Kidney (tissue), 14 donors: ENCODE measurements around the gene SPTBN4. TPM values are rescaled to one million over a fixed set of nuclear protein-coding genes. Genes with fewer than 3 reads are reported as not detected.
A peak's percentile ranks its signal among the peaks of the same experiment; 100 is the strongest.

Experiments
- DNase-seq, 5 donors: peaks; one replicate each; pipeline ENCODE4 v3.0.0-alpha.2; 2013 to 2020
- FAIRE-seq: peaks from 2 replicates; lab custom pipeline; 2012; peaks lifted over from hg19 to GRCh38; lab: Jason Lieb, UNC
- H3K27ac ChIP-seq, 2 donors: one replicate each; pipeline ENCODE4 v1.7.0; 2013; ENCODE audit warnings: low read depth in 2 of 2, low read length in 2 of 2, inconsistent platforms in 1 of 2
- H3K27me3 ChIP-seq: one replicate; pipeline ENCODE4 v1.7.1; 2013; ENCODE audit warnings: low read length, inconsistent platforms; ENCODE audit not compliant: control insufficient read depth, insufficient read depth
- H3K36me3 ChIP-seq, 3 donors: one replicate each; pipeline versions ENCODE4 v1.7.0 to v1.7.1; 2013; ENCODE audit warnings: low read length in 3 of 3, control low read depth in 1 of 3, inconsistent platforms in 1 of 3; ENCODE audit not compliant: insufficient read depth in 3 of 3, control insufficient read depth in 2 of 3
- H3K4me1 ChIP-seq, 3 donors: one replicate each; pipeline versions ENCODE4 v1.7.0 to v1.7.1; 2013; ENCODE audit warnings: low read length in 3 of 3, inconsistent platforms in 1 of 3, low read depth in 1 of 3; ENCODE audit not compliant: control insufficient read depth in 2 of 3, insufficient read depth in 2 of 3
- H3K4me3 ChIP-seq, 3 donors: one replicate each; pipeline versions ENCODE4 v1.7.0 to v1.8.1; 2013; ENCODE audit warnings: low read length in 3 of 3, control low read depth in 1 of 3, inconsistent platforms in 1 of 3
- H3K9ac ChIP-seq, 3 donors: one replicate each; pipeline versions ENCODE4 v1.7.0 to v1.7.1; 2013; ENCODE audit warnings: low read length in 3 of 3, control low read depth in 1 of 3, inconsistent platforms in 1 of 3
- H3K9me3 ChIP-seq, 3 donors: one replicate each; pipeline versions ENCODE4 v1.7.0 to v1.7.1; 2013; ENCODE audit warnings: low read length in 3 of 3, control low read depth in 1 of 3, inconsistent platforms in 1 of 3; ENCODE audit not compliant: control insufficient read depth in 2 of 3, insufficient read depth in 1 of 3
- CTCF ChIP-seq: IDR thresholded peaks from 3 replicates; pipeline ENCODE4 v1.5.1; 2012; ENCODE audit warnings: mild to moderate bottlenecking, moderate library complexity, borderline replicate concordance; ENCODE audit not compliant: insufficient read depth; ENCODE audit errors: extremely low read depth
- intact Hi-C: fragments of 100-400 bp; cut with DNase I; formaldehyde crosslinking; loops from one replicate; pipeline ENCODE4 v1.11.1; 2022
- polyA plus RNA-seq: library from polyadenylated mRNA; stranded (reverse); fragments of 350-450 nt; fragmentation: Illumina TruSeq; extraction: RNeasy Lipid Tissue Mini Kit (QIAGEN cat#74804); gene quantifications from one replicate; pipeline ENCODE4 v1.2.3, GENCODE V29; 2014; ENCODE audit warnings: low read depth, low replicate concordance; ENCODE audit not compliant: insufficient read depth
- total RNA-seq: library from RNA; stranded (reverse); fragmentation: NEBNext Ultra II Directional; extraction: Animal tissue kit (Norgen Biotek cat#: 25700); gene quantifications from one replicate; pipeline ENCODE4 v1.2.1, GENCODE V29; 2021
- donor health status: control.
- donor health status: control.
- donor health status: control.
- donor health status: control.
- donor health status: control.
- donor health status: DM: yes; HTN: yes; CAD: no.
- donor health status: Normal renal cell carcinoma (clear cell type).

SPTBN4 gene
- total and polyA plus RNA-seq, 2 donors from 2014 or later = 0.82 to 4.6 TPM

- intact Hi-C loops = no loop called here
- DNase-seq (peak; percentile 92 to 98 (median 94)), FAIRE-seq (no peak)
- peaks cover 0 to 15% (median 4%) of the 10 kb centered on the region in 3 donors for H3K36me3 ChIP-seq
- peak overlapping the region; percentile 18 to 90 (median 87) for H3K9ac ChIP-seq
- peak overlapping the region; percentile 51 to 72 (median 54) for H3K4me3 ChIP-seq
- peak overlapping the region; percentile 93 to 100 for H3K27ac ChIP-seq
- no peaks in the 10 kb centered on the region for H3K27me3 ChIP-seq
- H3K9me3 ChIP-seq = no peaks in the 10 kb centered on the region
- peaks cover 3 to 8% (median 6%) of the 10 kb centered on the region in 3 donors for H3K4me1 ChIP-seq
- peak; percentile 85 for TF ChIP-seq CTCF
These were observed 45.7 kb upstream of the SPTBN4 start for GRCh38 chr19:40420766-40421765.

- peak overlapping the region in 1 of 3 donors; percentile 90 for H3K9ac ChIP-seq
- no peak overlapping the region for H3K4me3 ChIP-seq
- no peak for TF ChIP-seq CTCF
- FAIRE-seq (no peak), DNase-seq (no peak)
- H3K27me3 ChIP-seq = no peaks in the 10 kb centered on the region
- H3K27ac ChIP-seq = peak overlapping the region; percentile 93 to 100
- H3K36me3 ChIP-seq = peaks cover 0 to 18% (median 4%) of the 10 kb centered on the region in 3 donors
- intact Hi-C loops = no loop called here
- H3K9me3 ChIP-seq = no peaks in the 10 kb centered on the region
- H3K4me1 ChIP-seq = peaks cover 0 to 8% (median 7%) of the 10 kb centered on the region in 3 donors
These were observed 44.6 kb upstream of the SPTBN4 start for GRCh38 chr19:40421993-40422747.

GRCh38 chr19:40422748-40423566, 43.8 kb upstream of the SPTBN4 start:
- intact Hi-C loops = no loop called here

More at GRCh38 chr19:40422748-40423566, 43.8 kb upstream of the SPTBN4 start:
- Histone ChIP-seq H3K9me3 (no peaks in the 10 kb centered on the region), H3K27ac (peak overlapping the region in 1 of 2 donors; percentile 5), H3K36me3 (peaks cover 0 to 18% (median 4%) of the 10 kb centered on the region in 3 donors), H3K9ac (peak overlapping the region in 1 of 3 donors; percentile 90), H3K4me3 (no peak overlapping the region), H3K4me1 (peaks cover 0 to 7% (median 3%) of the 10 kb centered on the region in 3 donors), H3K27me3 (no peaks in the 10 kb centered on the region)
- DNase-seq (no peak), FAIRE-seq (no peak)
- TF ChIP-seq CTCF = no peak
